Kidney epithelial cell (primary cell): ENCODE results near the gene EHD4. TPM values are rescaled to one million over a fixed set of nuclear protein-coding genes. Genes with fewer than 3 reads are reported as not detected.

Source experiments
- DNase-seq: peaks from one replicate; pipeline ENCODE4 v3.0.0-alpha.2; 2010; ENCODE audit warnings: low read depth
- H3K27me3 ChIP-seq: 2 replicates; pipeline ENCODE4 v1.6.0; 2011; ENCODE audit warnings: low read length; ENCODE audit not compliant: control insufficient read depth, insufficient read depth
- H3K36me3 ChIP-seq: 2 replicates; pipeline ENCODE4 v1.5.1; 2011; ENCODE audit warnings: low read length; ENCODE audit not compliant: control insufficient read depth, insufficient read depth
- H3K4me3 ChIP-seq: 2 replicates; pipeline ENCODE4 v1.5.1; 2011; ENCODE audit warnings: low read depth, mild to moderate bottlenecking, control low read depth, low read length
- CTCF ChIP-seq: IDR thresholded peaks from 2 replicates; pipeline ENCODE4 v1.5.1; 2011; ENCODE audit warnings: mild to moderate bottlenecking, moderate library complexity, low read length, control low read depth, inconsistent platforms; ENCODE audit not compliant: insufficient read depth, poor library complexity, severe bottlenecking
- total RNA-seq: library from RNA; depleted of rRNA; stranded (reverse); fragments of >200 nt; gene quantifications from 2 replicates; pipeline ENCODE4 v1.2.3, GENCODE V29; 2015

The EHD4 gene
- total RNA-seq, 1 donor from 2014 or later: 30.1 TPM

- no peak for DNase-seq
- Histone ChIP-seq H3K4me3 (no peak overlapping the region), H3K36me3 (peaks cover 2% of the 10 kb centered on the region), H3K27me3 (no peaks in the 10 kb centered on the region)
- TF ChIP-seq CTCF: no peak
These were observed 59.1 kb downstream of the EHD4 start for GRCh38 chr15:41913256-41913655.

GRCh38 chr15:41911691-41912345 lies 60.5 kb downstream of the EHD4 start:
- Histone ChIP-seq H3K27me3 (no peaks in the 10 kb centered on the region), H3K4me3 (no peak overlapping the region), H3K36me3 (peaks cover 2% of the 10 kb centered on the region)
- no peak for DNase-seq
- no peak for TF ChIP-seq CTCF

GRCh38 chr15:41908736-41909461 lies 63.5 kb downstream of the EHD4 start:
- Histone ChIP-seq H3K4me3 (no peak overlapping the region), H3K36me3 (peaks cover 2% of the 10 kb centered on the region), H3K27me3 (no peaks in the 10 kb centered on the region)
- DNase-seq: no peak
- no peak for TF ChIP-seq CTCF

GRCh38 chr15:41907141-41907540 lies 65.2 kb downstream of the EHD4 start:
- TF ChIP-seq CTCF: no peak
- Histone ChIP-seq H3K36me3 (peaks cover 2% of the 10 kb centered on the region), H3K4me3 (no peak overlapping the region), H3K27me3 (no peaks in the 10 kb centered on the region)
- no peak for DNase-seq

- H3K27me3 ChIP-seq: no peaks in the 10 kb centered on the region
- peaks cover 2% of the 10 kb centered on the region for H3K36me3 ChIP-seq
- no peak for TF ChIP-seq CTCF
- no peak overlapping the region for H3K4me3 ChIP-seq
- no peak for DNase-seq
These were observed 65.7 kb downstream of the EHD4 start for GRCh38 chr15:41906608-41907007.
